OCI-LY1 (cell line): ENCODE data around the gene NKAIN2.

Experiments
- H2AFZ ChIP-seq: fragments of 200-600 bp; sonication (generic), shearing (Covaris generic); 2 replicates; pipeline ENCODE4 v1.6.0; 2014; ENCODE audit warnings: antibody characterized with exemption, mild to moderate bottlenecking, low read length
- H3F3A ChIP-seq: fragments of 200-600 bp; sonication (generic), shearing (Covaris generic); 2 replicates; pipeline ENCODE4 v1.6.0; 2014; ENCODE audit warnings: mild to moderate bottlenecking, antibody characterized with exemption, low read length, moderate library complexity; ENCODE audit not compliant: insufficient read depth
- H3K27ac ChIP-seq: fragments of 200-600 bp; sonication (generic); 2 replicates; pipeline ENCODE4 v1.5.1; 2014; ENCODE audit warnings: low read length, mixed run types, mild to moderate bottlenecking, low read depth; ENCODE audit not compliant: poor library complexity, severe bottlenecking
- H3K27me3 ChIP-seq: fragments of 200-600 bp; sonication (generic); 2 replicates; pipeline ENCODE4 v1.6.0; 2014; ENCODE audit warnings: antibody characterized with exemption, mild to moderate bottlenecking, low read length, moderate library complexity; ENCODE audit not compliant: insufficient read depth
- H3K36me3 ChIP-seq: fragments of 200-600 bp; sonication (generic); 2 replicates; pipeline ENCODE4 v1.6.1; 2014; ENCODE audit warnings: mild to moderate bottlenecking, antibody characterized with exemption, low read length, moderate library complexity, mixed read lengths; ENCODE audit not compliant: insufficient read depth
- H3K4me1 ChIP-seq: fragments of 200-600 bp; sonication (generic); 2 replicates; pipeline ENCODE4 v1.5.1; 2014; ENCODE audit warnings: mild to moderate bottlenecking, low read length, moderate library complexity; ENCODE audit not compliant: insufficient read depth, severe bottlenecking
- H3K4me2 ChIP-seq: fragments of 200-600 bp; sonication (generic), shearing (Covaris generic); 2 replicates; pipeline ENCODE4 v1.6.1; 2014; ENCODE audit warnings: low read length
- H3K4me3 ChIP-seq: fragments of 200-600 bp; sonication (generic); 2 replicates; pipeline ENCODE4 v1.5.1; 2014; ENCODE audit warnings: low read length, low read depth, mild to moderate bottlenecking, mixed read lengths; ENCODE audit not compliant: poor library complexity, severe bottlenecking
- H3K79me2 ChIP-seq: fragments of 200-600 bp; shearing (Covaris generic); 2 replicates; pipeline ENCODE4 v1.6.1; 2016; ENCODE audit warnings: mixed run types, low read length, mixed read lengths; ENCODE audit not compliant: insufficient read depth
- H3K9ac ChIP-seq: fragments of 200-600 bp; sonication (generic), shearing (Covaris generic); 2 replicates; pipeline ENCODE4 v1.6.1; 2014; ENCODE audit warnings: mild to moderate bottlenecking, low read length, mixed read lengths
- H3K9me2 ChIP-seq: fragments of 200-600 bp; sonication (generic), shearing (Covaris generic); 2 replicates; pipeline ENCODE4 v1.6.1; 2014; ENCODE audit warnings: low read depth, mild to moderate bottlenecking, low read length, mixed read lengths
- H3K9me3 ChIP-seq: fragments of 200-600 bp; shearing (Covaris generic); 2 replicates; pipeline ENCODE4 v1.6.1; 2014; ENCODE audit warnings: low read length, mixed read lengths
- H4K20me1 ChIP-seq: fragments of 200-600 bp; sonication (generic), shearing (Covaris generic); 2 replicates; pipeline ENCODE4 v1.6.0; 2016; ENCODE audit warnings: mild to moderate bottlenecking, low read length; ENCODE audit not compliant: insufficient read depth
- EZH2 ChIP-seq: fragments of 200-600 bp; sonication (generic), shearing (Covaris generic); IDR thresholded peaks from 2 replicates; pipeline ENCODE4 v1.8.0; 2017; ENCODE audit warnings: borderline replicate concordance, mixed run types, mild to moderate bottlenecking, antibody characterized with exemption, low read length, moderate library complexity, mixed read lengths
- TF ChIP-seq, protein P1 (sequence below): fragments of 200-600 bp; sonication (generic), shearing (Covaris generic); IDR thresholded peaks from 2 replicates; pipeline ENCODE4 v1.5.1; 2017; ENCODE audit warnings: mild to moderate bottlenecking, antibody characterized with exemption, low read length, moderate library complexity, mixed read lengths

The NKAIN2 gene

DNA sequence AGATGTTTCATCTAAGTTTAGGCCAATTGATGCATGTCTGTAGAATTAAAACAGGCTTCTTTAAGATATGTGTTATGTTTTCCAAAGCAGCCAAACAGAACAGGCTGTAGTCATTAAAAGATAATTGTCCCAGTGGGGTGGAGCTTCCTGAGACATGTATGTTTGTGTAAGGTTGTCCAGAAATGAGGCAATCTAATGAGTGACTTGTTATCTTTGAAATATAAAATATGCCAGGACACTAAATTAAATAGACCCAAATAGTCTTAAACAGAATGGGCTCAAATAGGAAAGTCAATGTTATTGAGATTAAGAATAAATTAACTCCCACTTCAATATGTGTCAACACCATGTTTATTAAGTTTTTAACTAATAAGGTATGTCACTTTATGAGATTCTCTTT lies 953.9 kb downstream of the NKAIN2 start:
- Histone ChIP-seq H3K79me2 (no peaks in the 10 kb centered on the region), H3F3A (no peaks in the 10 kb centered on the region), H2AFZ (no peak overlapping the region), H3K36me3 (no peaks in the 10 kb centered on the region), H3K4me3 (no peak overlapping the region), H3K27ac (no peak overlapping the region), H3K9me3 (no peaks in the 10 kb centered on the region), H4K20me1 (no peaks in the 10 kb centered on the region), H3K4me1 (no peaks in the 10 kb centered on the region), H3K9ac (no peak overlapping the region), H3K27me3 (no peaks in the 10 kb centered on the region), H3K9me2 (no peaks in the 10 kb centered on the region), H3K4me2 (no peak overlapping the region)
- TF ChIP-seq EZH2 = no peak
- TF ChIP-seq, protein P1, sequence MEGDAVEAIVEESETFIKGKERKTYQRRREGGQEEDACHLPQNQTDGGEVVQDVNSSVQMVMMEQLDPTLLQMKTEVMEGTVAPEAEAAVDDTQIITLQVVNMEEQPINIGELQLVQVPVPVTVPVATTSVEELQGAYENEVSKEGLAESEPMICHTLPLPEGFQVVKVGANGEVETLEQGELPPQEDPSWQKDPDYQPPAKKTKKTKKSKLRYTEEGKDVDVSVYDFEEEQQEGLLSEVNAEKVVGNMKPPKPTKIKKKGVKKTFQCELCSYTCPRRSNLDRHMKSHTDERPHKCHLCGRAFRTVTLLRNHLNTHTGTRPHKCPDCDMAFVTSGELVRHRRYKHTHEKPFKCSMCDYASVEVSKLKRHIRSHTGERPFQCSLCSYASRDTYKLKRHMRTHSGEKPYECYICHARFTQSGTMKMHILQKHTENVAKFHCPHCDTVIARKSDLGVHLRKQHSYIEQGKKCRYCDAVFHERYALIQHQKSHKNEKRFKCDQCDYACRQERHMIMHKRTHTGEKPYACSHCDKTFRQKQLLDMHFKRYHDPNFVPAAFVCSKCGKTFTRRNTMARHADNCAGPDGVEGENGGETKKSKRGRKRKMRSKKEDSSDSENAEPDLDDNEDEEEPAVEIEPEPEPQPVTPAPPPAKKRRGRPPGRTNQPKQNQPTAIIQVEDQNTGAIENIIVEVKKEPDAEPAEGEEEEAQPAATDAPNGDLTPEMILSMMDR = no peak

DNA sequence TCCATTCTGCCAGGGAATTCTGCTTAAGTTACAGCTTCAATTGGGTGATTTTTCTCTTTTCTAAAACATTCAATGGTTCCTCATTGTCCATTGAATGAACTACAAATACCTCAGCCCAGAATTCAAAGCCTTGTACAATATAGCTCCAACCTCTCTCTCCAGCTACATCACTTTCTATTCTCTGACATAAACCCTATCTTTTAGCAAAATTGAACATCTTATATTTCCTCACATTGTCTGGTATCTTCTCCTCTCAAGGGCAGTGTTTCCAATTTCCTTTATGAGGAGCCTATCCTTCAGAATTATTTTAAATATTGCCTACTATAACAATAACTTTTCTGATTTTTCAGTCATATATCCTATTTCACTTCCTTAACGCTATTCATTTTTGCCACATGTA lies 955.0 kb downstream of the NKAIN2 start:
- H3K9ac ChIP-seq = no peak overlapping the region
- H3F3A ChIP-seq = no peaks in the 10 kb centered on the region
- no peak overlapping the region for H2AFZ ChIP-seq
- no peaks in the 10 kb centered on the region for H3K79me2 ChIP-seq
- no peaks in the 10 kb centered on the region for H4K20me1 ChIP-seq
- TF ChIP-seq, protein P1 = no peak
- no peak for TF ChIP-seq EZH2
- H3K4me1 ChIP-seq = no peaks in the 10 kb centered on the region
- no peaks in the 10 kb centered on the region for H3K36me3 ChIP-seq
- no peak overlapping the region for H3K4me2 ChIP-seq
- H3K4me3 ChIP-seq = no peak overlapping the region
- H3K9me3 ChIP-seq = no peaks in the 10 kb centered on the region
- H3K9me2 ChIP-seq = no peaks in the 10 kb centered on the region
- H3K27ac ChIP-seq = no peak overlapping the region
- H3K27me3 ChIP-seq = no peaks in the 10 kb centered on the region

DNA sequence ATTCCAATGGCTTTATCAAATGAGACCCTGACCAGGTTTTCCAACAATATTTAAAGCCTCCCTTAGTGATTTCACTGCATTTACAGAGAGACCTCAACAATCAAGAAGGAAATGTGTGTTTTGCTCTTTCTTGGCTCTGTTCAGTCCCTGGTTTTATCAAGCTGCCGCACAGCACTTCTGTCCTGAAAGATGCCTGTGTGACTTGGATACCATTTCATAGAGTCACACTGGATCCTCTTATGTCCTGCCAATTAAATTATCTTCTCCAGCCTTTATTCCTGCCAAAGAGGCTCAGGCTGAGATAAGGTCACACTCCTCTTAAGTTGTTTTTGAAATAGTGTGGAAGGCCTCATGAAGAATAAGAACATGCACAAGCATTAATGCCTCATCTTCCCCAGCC lies 961.6 kb downstream of the NKAIN2 start:
- H3K27me3 ChIP-seq = no peaks in the 10 kb centered on the region
- no peak overlapping the region for H2AFZ ChIP-seq
- no peaks in the 10 kb centered on the region for H3K9me2 ChIP-seq
- H3K4me2 ChIP-seq = no peak overlapping the region
- TF ChIP-seq EZH2 = no peak
- TF ChIP-seq, protein P1 = no peak
- H3K36me3 ChIP-seq = no peaks in the 10 kb centered on the region
- H3K4me3 ChIP-seq = no peak overlapping the region
- H3K27ac ChIP-seq = no peak overlapping the region
- H3K4me1 ChIP-seq = no peaks in the 10 kb centered on the region
- H3K9ac ChIP-seq = no peak overlapping the region
- no peaks in the 10 kb centered on the region for H3F3A ChIP-seq
- no peaks in the 10 kb centered on the region for H3K9me3 ChIP-seq
- no peaks in the 10 kb centered on the region for H3K79me2 ChIP-seq
- no peaks in the 10 kb centered on the region for H4K20me1 ChIP-seq
